GM12873 (cell line): Measurements from ENCODE around the gene MRE11.

Experiments used
- CTCF ChIP-seq: IDR thresholded peaks from 2 replicates; pipeline ENCODE4 v1.5.1; 2012; ENCODE audit warnings: low read depth, mild to moderate bottlenecking, moderate library complexity, low read length, control low read depth; ENCODE audit not compliant: insufficient read depth; ENCODE audit errors: missing control alignments

MRE11 gene

GRCh38 chr11:94501522-94501921, 7.9 kb upstream of the MRE11 start:
- no peak for TF ChIP-seq CTCF

GRCh38 chr11:94500181-94500580, 6.5 kb upstream of the MRE11 start:
- no peak for TF ChIP-seq CTCF

GRCh38 chr11:94494126-94494680, 559 bp upstream of the MRE11 start:
- TF ChIP-seq CTCF, result no peak

GRCh38 chr11:94486068-94486467, 7.6 kb downstream of the MRE11 start:
- TF ChIP-seq CTCF, result no peak

- TF ChIP-seq CTCF, result no peak
These were observed 12.3 kb downstream of the MRE11 start for GRCh38 chr11:94481342-94481741.

- TF ChIP-seq CTCF, result no peak
These were observed 16.0 kb downstream of the MRE11 start for GRCh38 chr11:94477624-94478023.

- TF ChIP-seq CTCF, result no peak
These were observed 20.5 kb downstream of the MRE11 start for GRCh38 chr11:94472916-94473799.
